ENCODE measurements around the gene PPT2. TPM values are rescaled to one million over a fixed set of nuclear protein-coding genes. Genes with fewer than 3 reads are reported as not detected.
"Not testable (repeated sequence)": the region's sequence is repeated elsewhere in the genome, so short reads cannot be mapped to it uniquely, and the experiment has no call there.

Gene PPT2
- total RNA-seq, 3 donors from 2014 or later = 16.8 to 37.2 (median 34.4) TPM

DNA sequence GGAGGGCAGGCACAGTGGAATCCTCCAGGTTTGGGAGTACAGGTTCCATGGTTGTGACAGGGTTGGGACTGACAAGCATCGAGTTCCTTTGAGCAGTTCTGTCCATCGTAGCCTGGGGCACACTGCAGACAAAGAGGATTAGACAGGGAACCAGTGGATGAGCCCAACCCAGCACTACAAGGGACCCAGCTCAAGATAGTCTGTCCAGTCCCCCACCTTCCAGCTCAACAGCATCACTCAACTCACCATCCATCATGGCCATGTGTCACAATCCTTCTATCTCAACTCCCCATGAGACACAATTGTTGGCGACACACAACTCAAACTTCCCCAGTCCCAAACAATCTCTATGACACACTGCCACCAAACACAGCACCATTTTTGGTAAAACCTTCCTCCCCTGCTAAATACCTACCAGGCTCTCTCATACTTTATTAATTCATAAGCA is 50.4 kb downstream of the PPT2 start:
- TF ChIP-seq, protein P1, sequence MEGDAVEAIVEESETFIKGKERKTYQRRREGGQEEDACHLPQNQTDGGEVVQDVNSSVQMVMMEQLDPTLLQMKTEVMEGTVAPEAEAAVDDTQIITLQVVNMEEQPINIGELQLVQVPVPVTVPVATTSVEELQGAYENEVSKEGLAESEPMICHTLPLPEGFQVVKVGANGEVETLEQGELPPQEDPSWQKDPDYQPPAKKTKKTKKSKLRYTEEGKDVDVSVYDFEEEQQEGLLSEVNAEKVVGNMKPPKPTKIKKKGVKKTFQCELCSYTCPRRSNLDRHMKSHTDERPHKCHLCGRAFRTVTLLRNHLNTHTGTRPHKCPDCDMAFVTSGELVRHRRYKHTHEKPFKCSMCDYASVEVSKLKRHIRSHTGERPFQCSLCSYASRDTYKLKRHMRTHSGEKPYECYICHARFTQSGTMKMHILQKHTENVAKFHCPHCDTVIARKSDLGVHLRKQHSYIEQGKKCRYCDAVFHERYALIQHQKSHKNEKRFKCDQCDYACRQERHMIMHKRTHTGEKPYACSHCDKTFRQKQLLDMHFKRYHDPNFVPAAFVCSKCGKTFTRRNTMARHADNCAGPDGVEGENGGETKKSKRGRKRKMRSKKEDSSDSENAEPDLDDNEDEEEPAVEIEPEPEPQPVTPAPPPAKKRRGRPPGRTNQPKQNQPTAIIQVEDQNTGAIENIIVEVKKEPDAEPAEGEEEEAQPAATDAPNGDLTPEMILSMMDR (IDR thresholded peaks at IDR 0.05) = no peak
- Histone ChIP-seq H3K4me1 (ENCODE audit: low read depth) (no peaks in the 10 kb centered on the region), H3K36me3 (ENCODE audit: low read depth) (no peaks in the 10 kb centered on the region), H3K4me3 (no peak overlapping the region), H3K9me3 (no peaks in the 10 kb centered on the region)
- ATAC-seq (no peak), DNase-seq (no peak)
- intact Hi-C loops (cut with DNase I, micrococcal nuclease) = no loop called here

DNA sequence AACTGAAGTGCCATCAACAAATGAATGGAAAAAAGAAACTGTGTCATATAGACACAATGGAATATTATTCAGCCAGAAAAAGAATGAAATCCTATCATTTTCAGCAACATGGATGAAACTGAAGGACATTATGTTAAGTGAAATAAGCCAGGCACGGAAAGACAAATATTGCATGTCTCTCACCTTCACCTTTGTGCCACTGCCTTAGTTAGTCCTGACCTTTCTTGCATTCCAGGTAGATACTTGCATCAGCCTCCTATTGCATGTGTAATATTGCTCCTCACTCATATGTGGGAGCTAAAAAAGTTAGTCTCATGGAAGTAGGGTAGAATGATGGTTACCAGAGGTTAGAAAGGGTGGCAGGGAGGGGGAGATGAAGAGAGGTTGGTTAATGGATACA is 55.1 kb downstream of the PPT2 start:
- intact Hi-C loops (cut with DNase I, micrococcal nuclease) = no loop called here
- H3K36me3 ChIP-seq (ENCODE audit: low read depth) = no peaks in the 10 kb centered on the region
- no peak overlapping the region for H3K4me3 ChIP-seq
- DNase-seq = no peak
- no peaks in the 10 kb centered on the region for H3K9me3 ChIP-seq
- TF ChIP-seq, protein P1 (IDR thresholded peaks at IDR 0.05) = no peak
- H3K4me1 ChIP-seq (ENCODE audit: low read depth) = no peaks in the 10 kb centered on the region
- no peak for ATAC-seq

- Histone ChIP-seq H3K4me3 (no peak overlapping the region), H3K9me3 (no peaks in the 10 kb centered on the region), H3K36me3 (ENCODE audit: low read depth) (no peaks in the 10 kb centered on the region), H3K4me1 (ENCODE audit: low read depth) (no peaks in the 10 kb centered on the region)
- intact Hi-C loops (cut with DNase I, micrococcal nuclease) = no loop called here
- DNase-seq (no peak), ATAC-seq (no peak)
- TF ChIP-seq, protein P1 (IDR thresholded peaks at IDR 0.05) = no peak
Measured at GRCh38 chr6:32210191-32210601, 56.3 kb downstream of the PPT2 start.

DNA sequence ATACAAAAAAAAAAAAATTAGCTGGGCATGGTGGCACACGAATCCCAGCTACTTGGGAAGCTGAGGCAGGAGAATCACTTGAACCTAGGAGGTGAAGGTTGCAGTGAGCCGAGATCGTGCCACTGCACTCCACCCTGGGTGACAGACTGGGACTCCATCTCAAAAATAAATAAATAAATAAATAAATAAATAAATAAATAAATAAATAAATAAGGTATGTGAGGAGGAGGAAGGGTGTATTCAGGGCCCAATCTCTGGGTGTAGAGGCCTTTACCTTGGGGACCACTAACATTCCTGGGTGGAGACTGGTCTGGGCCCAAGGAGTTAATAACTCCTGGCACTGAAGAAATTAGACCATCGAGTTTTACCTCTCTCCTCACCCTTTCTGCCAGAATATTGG is 57.5 kb downstream of the PPT2 start:
- DNase-seq; ATAC-seq; intact Hi-C loops (cut with DNase I, micrococcal nuclease); H3K9me3 ChIP-seq; H3K36me3 ChIP-seq (ENCODE audit: low read depth); H3K4me3 ChIP-seq; H3K4me1 ChIP-seq (ENCODE audit: low read depth): not testable (repeated sequence)

DNA sequence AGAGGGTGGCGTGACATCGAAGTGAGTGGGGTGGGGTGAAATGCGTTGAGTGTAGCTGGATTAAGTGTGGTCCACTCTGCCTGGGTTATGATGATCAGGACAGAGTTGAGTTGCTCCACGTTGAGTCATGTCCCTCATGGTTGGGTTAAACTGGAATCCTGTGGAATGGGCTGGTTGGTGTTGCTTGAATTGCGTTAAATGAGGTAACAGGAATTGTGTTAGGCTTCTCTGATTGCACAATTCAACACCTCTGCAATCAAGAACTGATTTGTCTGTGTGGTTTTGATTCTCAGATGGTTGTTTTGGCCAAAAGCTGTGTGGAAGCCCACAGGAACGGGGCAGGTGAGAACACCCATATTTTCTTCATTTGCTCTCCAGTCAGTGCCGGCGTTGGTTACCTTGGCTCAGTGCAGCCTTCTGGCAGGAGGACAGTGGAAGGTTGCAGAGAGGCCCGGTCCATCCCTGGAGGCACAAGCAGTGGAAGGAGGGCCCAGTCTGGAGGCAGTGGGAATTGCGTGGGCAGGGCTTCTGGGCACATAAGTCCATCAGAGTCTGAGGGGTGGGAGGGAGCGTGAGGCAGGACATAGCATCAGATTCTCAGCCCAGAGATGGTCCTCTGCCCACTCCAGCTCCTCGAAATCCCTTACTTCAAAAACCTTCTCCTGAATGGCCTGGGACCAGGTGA is 58.3 kb downstream of the PPT2 start:
- no peak for ATAC-seq
- no peaks in the 10 kb centered on the region for H3K4me1 ChIP-seq (ENCODE audit: low read depth)
- DNase-seq = no peak
- no peaks in the 10 kb centered on the region for H3K36me3 ChIP-seq (ENCODE audit: low read depth)
- intact Hi-C loops (cut with DNase I, micrococcal nuclease) = no loop called here
- TF ChIP-seq, protein P1 (IDR thresholded peaks at IDR 0.05) = no peak
- H3K9me3 ChIP-seq = no peaks in the 10 kb centered on the region
- H3K4me3 ChIP-seq = no peak overlapping the region

Small RNA genes lying within 50 kb of the gene (microRNA-seq; reads per million reads assigned to microRNA genes)
- gene MIR6721 = 1.4 reads per million
- not detected for gene MIR6833

Other genes with a start within 250 kb of the PPT2 start
- 10 to 100 TPM in 2 of 3 donors, 1 to 10 TPM in 1; 5.5 to 33.7 (median 17.9) TPM for gene C2, start 226.4 kb upstream of the PPT2 start, total RNA-seq
- gene CFB, start 208.0 kb upstream of the PPT2 start, total RNA-seq = 100 to 1,000 TPM in 1 of 3 donors, 10 to 100 TPM in 2; 34.5 to 178 (median 40.4) TPM
- gene NELFE, start 195.2 kb upstream of the PPT2 start, total RNA-seq = 10 to 100 TPM; 44.9 to 52.4 (median 51.8) TPM
- 10 to 100 TPM; 58.6 to 87.2 (median 81.2) TPM for gene SKIC2, start 195.0 kb upstream of the PPT2 start, total RNA-seq
- 10 to 100 TPM; 12.4 to 18.1 (median 15.8) TPM for gene DXO, start 182.0 kb upstream of the PPT2 start, total RNA-seq
- 100 to 1,000 TPM in 1 of 3 donors, 10 to 100 TPM in 2; 10.2 to 203 (median 56.0) TPM for gene C4A, start 172.1 kb upstream of the PPT2 start, total RNA-seq
- gene C4B, start 139.3 kb upstream of the PPT2 start, total RNA-seq = 100 to 1,000 TPM in 1 of 3 donors, 10 to 100 TPM in 1, 1 to 10 TPM in 1; 9.2 to 175 (median 51.0) TPM
- 1 to 10 TPM in 1 of 3 donors, under 1 TPM in 2; 0.93 to 2.1 (median 0.94) TPM for gene CYP21A2, start 115.7 kb upstream of the PPT2 start, total RNA-seq
- 10 to 100 TPM; 20.1 to 87.0 (median 36.9) TPM for gene TNXB, start 44.8 kb upstream of the PPT2 start, total RNA-seq
- 100 to 1,000 TPM in 1 of 3 donors, 10 to 100 TPM in 2; 79.9 to 121 (median 97.4) TPM for gene ATF6B, start 25.9 kb upstream of the PPT2 start, total RNA-seq
- 1 to 10 TPM; 5.0 to 6.8 (median 5.3) TPM for gene FKBPL, start 23.9 kb upstream of the PPT2 start, total RNA-seq
- 1 to 10 TPM in 2 of 3 donors, under 1 TPM in 1; 0.96 to 6.6 (median 2.0) TPM for gene PRRT1, start 2.2 kb upstream of the PPT2 start, total RNA-seq
- gene EGFL8, start 10.5 kb downstream of the PPT2 start, total RNA-seq = 10 to 100 TPM; 16.9 to 32.1 (median 21.5) TPM
- gene AGPAT1, start 21.9 kb downstream of the PPT2 start, total RNA-seq = 10 to 100 TPM; 49.0 to 60.1 (median 56.2) TPM
- 100 to 1,000 TPM in 1 of 3 donors, 10 to 100 TPM in 2; 79.0 to 114 (median 85.0) TPM for gene RNF5, start 24.3 kb downstream of the PPT2 start, total RNA-seq
- gene AGER, start 30.1 kb downstream of the PPT2 start, total RNA-seq = 1 to 10 TPM; 5.3 to 8.1 (median 6.3) TPM
- 10 to 100 TPM; 49.4 to 97.7 (median 53.9) TPM for gene PBX2, start 36.1 kb downstream of the PPT2 start, total RNA-seq
- 10 to 100 TPM in 1 of 3 donors, 1 to 10 TPM in 2; 6.6 to 14.7 (median 9.9) TPM for gene GPSM3, start 38.5 kb downstream of the PPT2 start, total RNA-seq
- gene NOTCH4, start 69.9 kb downstream of the PPT2 start, total RNA-seq = 10 to 100 TPM in 1 of 3 donors, 1 to 10 TPM in 2; 1.5 to 10.5 (median 4.0) TPM
- not detected for gene TSBP1, start 217.8 kb downstream of the PPT2 start, total RNA-seq

All from mucosa of descending colon (tissue), 3 donors.